ENCODE results near the gene UQCR10. TPM values are rescaled to one million over a fixed set of nuclear protein-coding genes. Genes with fewer than 3 reads are reported as not detected.

Gene UQCR10
- total RNA-seq, 1 experiment from 2014 or later = 170 TPM

GRCh38 chr22:29788339-29789279 lies 21.4 kb downstream of the UQCR10 start:
- Histone ChIP-seq H3K4me3 (ENCODE audit: insufficient read depth, low read depth, low read length) (no peak overlapping the region), H3K36me3 (replicated peaks; ENCODE audit: control insufficient read depth, insufficient read depth, low read length) (peaks cover 17% of the 10 kb centered on the region), H3K27me3 (ENCODE audit: control insufficient read depth, insufficient read depth, low read length) (no peaks in the 10 kb centered on the region)
- DNase-seq = no peak

DNA sequence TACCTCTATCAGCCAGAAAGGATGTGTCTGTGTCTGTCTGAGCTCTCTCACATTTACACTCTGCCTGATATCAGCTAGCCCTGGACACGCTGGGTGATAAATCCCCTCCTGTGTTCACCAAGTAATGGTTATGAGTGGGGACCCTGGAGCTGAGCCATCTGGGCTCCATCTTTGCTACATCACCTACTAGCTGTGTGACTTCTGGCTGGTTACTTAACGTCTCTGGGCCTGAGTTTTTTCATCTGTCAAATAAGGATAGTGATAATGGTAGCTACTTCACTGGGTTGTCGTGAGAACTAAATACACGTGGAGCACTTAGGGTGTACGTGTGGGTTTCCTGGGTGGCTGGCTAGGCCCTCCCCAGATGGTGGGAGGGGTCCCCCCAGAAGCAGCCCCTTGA lies 22.9 kb downstream of the UQCR10 start:
- no peak for DNase-seq
- H3K27me3 ChIP-seq (ENCODE audit: control insufficient read depth, insufficient read depth, low read length) = no peaks in the 10 kb centered on the region
- peaks cover 17% of the 10 kb centered on the region for H3K36me3 ChIP-seq (replicated peaks; ENCODE audit: control insufficient read depth, insufficient read depth, low read length)
- no peak overlapping the region for H3K4me3 ChIP-seq (ENCODE audit: insufficient read depth, low read depth, low read length)

- Histone ChIP-seq H3K36me3 (replicated peaks; ENCODE audit: control insufficient read depth, insufficient read depth, low read length) (peaks cover 17% of the 10 kb centered on the region), H3K4me3 (ENCODE audit: insufficient read depth, low read depth, low read length) (no peak overlapping the region), H3K27me3 (ENCODE audit: control insufficient read depth, insufficient read depth, low read length) (no peaks in the 10 kb centered on the region)
- no peak for DNase-seq
These were observed 26.2 kb downstream of the UQCR10 start for GRCh38 chr22:29793396-29793795.

GRCh38 chr22:29795663-29796062 lies 28.5 kb downstream of the UQCR10 start:
- H3K4me3 ChIP-seq (ENCODE audit: insufficient read depth, low read depth, low read length) = no peak overlapping the region
- H3K27me3 ChIP-seq (ENCODE audit: control insufficient read depth, insufficient read depth, low read length) = no peaks in the 10 kb centered on the region
- H3K36me3 ChIP-seq (replicated peaks; ENCODE audit: control insufficient read depth, insufficient read depth, low read length) = peaks cover 12% of the 10 kb centered on the region
- DNase-seq = no peak

DNA sequence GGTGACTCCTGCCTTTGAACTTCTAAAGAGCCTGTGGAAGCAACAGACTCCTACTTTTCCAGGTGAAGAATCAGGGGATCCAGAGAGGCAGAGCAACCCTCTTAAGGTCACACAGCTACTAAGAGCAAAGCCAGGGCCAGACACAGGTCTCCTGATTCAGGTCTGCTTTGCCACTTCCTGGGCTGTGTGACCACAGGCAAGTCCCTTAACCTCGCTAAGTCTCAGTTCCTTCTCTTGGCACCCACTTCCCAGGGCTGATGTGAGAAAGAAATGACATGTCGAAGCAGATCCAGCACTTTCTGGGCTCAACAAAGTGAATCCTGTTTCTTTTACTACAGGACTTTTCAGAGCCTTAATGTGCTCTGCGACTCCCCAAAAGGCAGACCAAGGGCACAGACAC lies 30.2 kb downstream of the UQCR10 start:
- H3K27me3 ChIP-seq (ENCODE audit: control insufficient read depth, insufficient read depth, low read length) = no peaks in the 10 kb centered on the region
- no peak overlapping the region for H3K4me3 ChIP-seq (ENCODE audit: insufficient read depth, low read depth, low read length)
- DNase-seq = no peak
- H3K36me3 ChIP-seq (replicated peaks; ENCODE audit: control insufficient read depth, insufficient read depth, low read length) = peaks cover 12% of the 10 kb centered on the region

DNA sequence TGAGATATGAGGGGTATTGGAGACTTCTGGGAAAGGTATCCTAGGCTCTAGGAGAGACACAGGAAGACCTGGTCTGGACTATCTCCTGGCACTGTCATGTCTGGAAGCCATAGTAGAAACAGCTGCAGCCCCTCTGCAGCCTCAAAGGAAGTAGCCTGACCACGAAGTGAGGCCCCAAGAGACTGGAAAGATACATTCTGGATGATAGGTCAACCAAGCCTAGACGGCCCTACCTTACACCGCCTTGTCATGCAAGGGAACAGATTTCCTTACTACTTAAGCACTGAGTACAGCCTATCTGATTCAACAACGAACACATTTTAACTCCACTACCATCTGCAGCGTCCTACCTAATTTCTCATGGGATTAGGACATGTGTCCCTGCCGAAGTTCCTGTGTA lies 31.1 kb downstream of the UQCR10 start:
- DNase-seq = no peak
- Histone ChIP-seq H3K4me3 (ENCODE audit: insufficient read depth, low read depth, low read length) (no peak overlapping the region), H3K36me3 (replicated peaks; ENCODE audit: control insufficient read depth, insufficient read depth, low read length) (peaks cover 10% of the 10 kb centered on the region), H3K27me3 (ENCODE audit: control insufficient read depth, insufficient read depth, low read length) (no peaks in the 10 kb centered on the region)

DNA sequence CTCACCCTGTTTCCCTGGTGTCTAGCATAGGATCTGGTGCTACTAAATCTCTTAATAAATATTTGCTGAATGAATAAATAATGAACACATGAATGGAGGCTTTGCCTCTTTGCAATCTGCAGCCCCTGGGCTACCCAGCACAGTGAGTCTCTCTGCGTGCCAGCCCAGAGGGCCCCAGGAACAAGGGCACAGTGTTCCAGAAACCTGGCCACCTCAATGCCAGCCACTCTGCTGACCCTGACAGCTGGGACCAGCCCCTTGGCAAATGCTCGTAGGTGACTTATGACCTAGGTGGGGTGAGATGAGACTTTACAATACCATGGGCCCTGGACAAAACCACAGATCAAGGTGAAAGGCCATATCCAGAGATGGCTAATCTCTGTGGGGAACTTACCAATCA lies 31.6 kb downstream of the UQCR10 start:
- peaks cover 11% of the 10 kb centered on the region for H3K36me3 ChIP-seq (replicated peaks; ENCODE audit: control insufficient read depth, insufficient read depth, low read length)
- DNase-seq = no peak
- H3K27me3 ChIP-seq (ENCODE audit: control insufficient read depth, insufficient read depth, low read length) = no peaks in the 10 kb centered on the region
- no peak overlapping the region for H3K4me3 ChIP-seq (ENCODE audit: insufficient read depth, low read depth, low read length)

DNA sequence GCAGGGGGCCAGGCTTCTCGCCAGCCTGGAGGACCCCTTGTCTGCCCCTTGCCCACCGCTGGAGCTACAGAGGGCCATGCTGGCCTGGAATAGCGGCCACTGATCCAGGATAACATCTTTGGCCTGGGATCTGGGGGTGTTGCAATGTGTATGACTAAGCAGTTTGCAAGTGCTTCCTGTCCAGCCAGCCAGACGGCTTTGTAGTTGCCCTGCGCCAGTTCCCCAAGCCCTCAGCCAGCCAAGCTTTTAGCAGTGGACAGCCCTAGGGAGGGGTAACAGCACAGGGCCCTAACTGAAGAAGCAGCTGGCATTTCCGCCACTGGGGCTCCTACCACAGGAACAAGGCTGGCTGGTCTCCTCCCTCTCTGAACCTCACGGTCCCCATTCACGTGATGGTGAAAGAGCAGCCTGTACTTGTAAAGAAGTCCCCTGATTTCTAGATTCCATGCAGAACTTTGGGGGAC lies 32.1 kb downstream of the UQCR10 start:
- no peaks in the 10 kb centered on the region for H3K27me3 ChIP-seq (ENCODE audit: control insufficient read depth, insufficient read depth, low read length)
- H3K36me3 ChIP-seq (replicated peaks; ENCODE audit: control insufficient read depth, insufficient read depth, low read length) = peaks cover 11% of the 10 kb centered on the region
- DNase-seq = no peak
- H3K4me3 ChIP-seq (ENCODE audit: insufficient read depth, low read depth, low read length) = no peak overlapping the region

- Histone ChIP-seq H3K36me3 (replicated peaks; ENCODE audit: control insufficient read depth, insufficient read depth, low read length) (peaks cover 19% of the 10 kb centered on the region), H3K27me3 (ENCODE audit: control insufficient read depth, insufficient read depth, low read length) (no peaks in the 10 kb centered on the region), H3K4me3 (ENCODE audit: insufficient read depth, low read depth, low read length) (no peak overlapping the region)
- DNase-seq = no peak
These were observed 34.0 kb downstream of the UQCR10 start for GRCh38 chr22:29801153-29801552.

DNA sequence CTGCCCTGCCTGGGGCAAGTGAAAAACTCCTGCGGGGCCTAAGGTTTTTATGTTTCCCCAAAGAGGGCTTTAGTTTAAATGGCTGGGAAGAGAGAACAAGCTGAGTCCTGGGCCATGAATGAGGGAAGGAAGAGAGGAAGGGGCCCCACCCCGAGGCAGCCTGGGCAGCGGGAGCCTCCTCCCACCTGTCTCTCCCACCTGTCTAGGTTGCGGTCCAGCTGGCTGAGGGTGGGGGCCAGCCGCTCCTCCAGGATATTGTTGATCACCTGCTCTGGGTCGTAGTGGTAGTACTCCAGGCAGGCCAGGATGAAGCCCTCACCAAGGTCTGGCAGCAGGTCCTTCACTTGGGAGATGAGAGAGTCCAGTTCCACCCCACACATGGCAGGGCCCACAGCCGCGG lies 34.6 kb downstream of the UQCR10 start:
- Histone ChIP-seq H3K27me3 (ENCODE audit: control insufficient read depth, insufficient read depth, low read length) (no peaks in the 10 kb centered on the region), H3K4me3 (ENCODE audit: insufficient read depth, low read depth, low read length) (no peak overlapping the region), H3K36me3 (replicated peaks; ENCODE audit: control insufficient read depth, insufficient read depth, low read length) (peaks cover 25% of the 10 kb centered on the region)
- DNase-seq = no peak

DNA sequence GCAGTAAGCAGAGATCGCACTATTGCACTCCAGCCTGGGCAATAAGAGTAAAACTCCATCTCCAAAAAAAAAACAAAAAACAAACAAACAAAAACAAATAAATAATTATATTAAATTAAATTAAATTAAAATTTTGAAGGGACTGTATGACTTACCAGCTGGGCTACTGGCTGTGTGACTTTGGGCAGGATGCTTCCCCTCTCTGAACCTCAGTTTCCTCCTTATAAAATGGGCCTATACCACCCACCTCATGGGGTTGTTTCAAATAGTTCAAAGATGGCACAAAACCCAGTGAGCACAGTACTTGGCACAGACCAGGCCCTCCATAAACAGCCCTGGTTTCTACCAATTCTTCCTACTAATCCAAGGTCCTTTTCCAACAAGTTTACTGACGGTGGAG lies 36.0 kb downstream of the UQCR10 start:
- Histone ChIP-seq H3K4me3 (ENCODE audit: insufficient read depth, low read depth, low read length) (no peak overlapping the region), H3K36me3 (replicated peaks; ENCODE audit: control insufficient read depth, insufficient read depth, low read length) (peaks cover 28% of the 10 kb centered on the region), H3K27me3 (ENCODE audit: control insufficient read depth, insufficient read depth, low read length) (no peaks in the 10 kb centered on the region)
- DNase-seq = no peak

- peaks cover 24% of the 10 kb centered on the region for H3K36me3 ChIP-seq (replicated peaks; ENCODE audit: control insufficient read depth, insufficient read depth, low read length)
- no peaks in the 10 kb centered on the region for H3K27me3 ChIP-seq (ENCODE audit: control insufficient read depth, insufficient read depth, low read length)
- DNase-seq = no peak
- H3K4me3 ChIP-seq (ENCODE audit: insufficient read depth, low read depth, low read length) = no peak overlapping the region
These were observed 37.8 kb downstream of the UQCR10 start for GRCh38 chr22:29804985-29805384.

DNA sequence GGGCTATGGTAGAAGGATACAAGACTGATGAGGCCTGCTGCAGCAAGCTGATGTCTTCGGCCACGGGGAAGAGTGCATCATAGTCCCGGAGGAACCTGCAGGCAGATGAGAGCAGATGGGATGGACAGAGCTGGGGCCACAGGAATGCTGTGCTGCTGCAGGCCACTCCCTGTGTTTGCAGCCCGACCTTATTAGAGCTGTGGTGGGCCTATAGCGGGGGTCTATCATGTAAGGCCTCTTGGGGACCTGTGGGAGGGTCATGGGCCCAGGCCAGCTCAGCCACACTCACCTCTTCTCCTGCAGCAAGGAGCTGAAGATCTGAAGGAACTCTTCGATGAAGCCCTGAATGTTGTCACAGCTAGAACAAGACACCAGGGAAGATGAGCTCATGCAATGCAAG lies 39.0 kb downstream of the UQCR10 start:
- Histone ChIP-seq H3K36me3 (replicated peaks; ENCODE audit: control insufficient read depth, insufficient read depth, low read length) (peaks cover 18% of the 10 kb centered on the region), H3K4me3 (ENCODE audit: insufficient read depth, low read depth, low read length) (no peak overlapping the region), H3K27me3 (ENCODE audit: control insufficient read depth, insufficient read depth, low read length) (no peaks in the 10 kb centered on the region)
- DNase-seq = no peak

GRCh38 chr22:29810216-29810615 lies 43.0 kb downstream of the UQCR10 start:
- peaks cover 24% of the 10 kb centered on the region for H3K36me3 ChIP-seq (replicated peaks; ENCODE audit: control insufficient read depth, insufficient read depth, low read length)
- no peak for DNase-seq
- no peak overlapping the region for H3K4me3 ChIP-seq (ENCODE audit: insufficient read depth, low read depth, low read length)
- H3K27me3 ChIP-seq (ENCODE audit: control insufficient read depth, insufficient read depth, low read length) = no peaks in the 10 kb centered on the region

DNA sequence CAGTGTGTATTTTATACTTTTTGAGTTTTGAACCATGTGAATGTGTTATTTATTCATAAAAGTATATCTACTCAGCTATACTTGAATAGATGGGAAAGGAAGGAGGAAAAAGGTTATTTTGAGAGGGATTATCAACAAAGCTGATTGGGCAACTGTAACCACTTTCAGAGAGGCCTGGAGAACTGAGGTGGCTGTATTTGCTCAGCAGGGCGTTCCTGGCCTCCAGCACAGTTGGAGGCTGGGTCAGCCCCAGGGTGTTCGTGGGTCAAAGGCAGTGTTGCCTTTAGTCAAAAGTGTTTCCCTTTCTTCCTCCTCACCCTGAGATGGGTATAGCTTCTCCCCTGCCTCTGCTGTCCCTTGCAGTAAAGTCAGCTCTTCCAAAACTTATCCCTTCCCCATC lies 44.2 kb downstream of the UQCR10 start:
- Histone ChIP-seq H3K36me3 (replicated peaks; ENCODE audit: control insufficient read depth, insufficient read depth, low read length) (peaks cover 15% of the 10 kb centered on the region), H3K27me3 (ENCODE audit: control insufficient read depth, insufficient read depth, low read length) (no peaks in the 10 kb centered on the region), H3K4me3 (ENCODE audit: insufficient read depth, low read depth, low read length) (no peak overlapping the region)
- DNase-seq = no peak

Measured in H7 (cell line).